Left lung (tissue), 10 donors: ENCODE results near the gene FOXB2. TPM values are rescaled to one million over a fixed set of nuclear protein-coding genes. Genes with fewer than 3 reads are reported as not detected.
A peak's percentile ranks its signal among the peaks of the same experiment; 100 is the strongest.

Source experiments
- ATAC-seq: fragments of 200-7000 bp; cut with Tn5 transposase; one replicate; pipeline ENCODE4 v1.9.1; 2020; ENCODE audit warnings: moderate library complexity
- DNase-seq, 4 donors: peaks; one replicate each; pipeline ENCODE4 v3.0.0-alpha.2; 2013 to 2020
- H3K27ac ChIP-seq, 2 donors: fragments of 200-600 bp; sonication (generic) in 1 of 2; one replicate each; pipeline versions ENCODE4 v1.5.0 to v1.8.0; 2020 to 2021
- H3K27me3 ChIP-seq, 2 donors: fragments of 200-600 bp; sonication (generic) in 1 of 2; one replicate each; pipeline versions ENCODE4 v1.5.0 to v1.8.0; 2020 to 2021
- H3K36me3 ChIP-seq, 2 donors: fragments of 200-600 bp; sonication (generic) in 1 of 2; one replicate each; pipeline versions ENCODE4 v1.5.0 to v1.8.0; 2020 to 2021
- H3K4me1 ChIP-seq, 2 donors: fragments of 200-600 bp; one replicate each; pipeline ENCODE4 v1.8.0; 2021
- H3K4me3 ChIP-seq, 2 donors: fragments of 200-600 bp; sonication (generic) in 1 of 2; one replicate each; pipeline versions ENCODE4 v1.5.0 to v1.8.0; 2020 to 2021; ENCODE audit warnings: mild to moderate bottlenecking in 1 of 2
- H3K9me3 ChIP-seq, 2 donors: fragments of 200-600 bp; sonication (generic) in 1 of 2; one replicate each; pipeline versions ENCODE4 v1.5.0 to v1.8.0; 2020 to 2021
- intact Hi-C, 2 donors: fragments of 100-400 bp; cut with DNase I; formaldehyde crosslinking; loops; one replicate each; pipeline versions ENCODE4 v1.11.2 to v1.14.2; 2022
- polyA plus RNA-seq, 6 donors: library from polyadenylated mRNA; unstranded; fragments of 120-200 nt; gene quantifications; one replicate each; pipeline ENCODE4 v1.2.1, GENCODE V29; 2013; ENCODE audit not compliant: insufficient read length in 6 of 6
- total RNA-seq, 2 donors: library from RNA; stranded (reverse); fragmentation: NEBNext Ultra II Directional; extraction: Animal tissue kit (Norgen Biotek cat#: 25700); gene quantifications; one replicate each; pipeline ENCODE4 v1.2.1, GENCODE V29; 2021
- TF ChIP-seq, protein P1 (sequence below), 2 donors: fragments of 200-600 bp; sonication (generic) in 1 of 2; IDR thresholded peaks; one replicate each; pipeline versions ENCODE4 v1.5.0 to v1.8.0; 2021; ENCODE audit warnings: antibody characterized with exemption in 2 of 2
- donor health status: DM: no; HTN: yes; CAD: no.
- donor health status: DM: no; HTN: no; CAD: no.

Gene FOXB2
- total and polyA plus RNA-seq, 8 donors, result not detected

DNA sequence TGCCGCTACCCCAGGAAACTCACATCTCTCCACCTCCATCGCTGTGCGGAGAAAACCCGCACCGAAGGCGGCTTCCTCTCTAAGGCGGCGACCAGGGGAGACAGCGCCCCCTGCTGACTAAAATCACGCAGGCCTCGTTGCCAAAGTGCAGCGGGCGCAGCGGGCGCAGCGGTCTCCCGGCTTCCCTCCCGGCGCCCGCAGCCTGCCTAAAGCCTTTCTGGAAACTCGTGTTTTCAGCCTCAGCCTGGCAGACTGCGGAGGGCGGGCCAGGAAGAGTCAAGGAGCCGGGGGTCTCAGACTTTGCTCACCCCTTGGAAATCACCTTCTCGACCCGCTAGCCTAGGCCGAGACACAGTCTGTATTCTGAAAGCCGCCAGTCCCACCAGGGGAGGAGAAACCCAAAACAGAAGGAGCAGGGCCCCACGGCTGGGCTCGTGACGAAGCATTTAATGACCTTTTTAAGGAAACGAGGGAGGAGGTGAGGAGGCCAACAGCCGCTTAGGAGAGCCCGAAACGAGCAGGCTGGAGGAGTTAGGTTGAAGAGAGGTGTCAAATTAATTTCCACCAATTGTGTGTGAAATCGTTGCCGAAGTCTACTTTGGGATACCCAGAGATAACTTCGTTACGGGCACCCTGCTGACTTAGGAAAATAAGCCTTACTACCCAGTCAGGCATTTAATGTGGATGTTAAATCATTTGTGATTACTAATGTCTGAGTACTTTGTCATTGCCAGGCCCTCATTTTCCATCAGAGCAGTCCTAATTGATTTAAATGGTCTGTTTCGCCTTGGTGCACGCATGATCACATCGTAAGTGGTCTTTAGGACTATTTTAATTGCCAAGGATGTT is 7.3 kb upstream of the FOXB2 start:
- Histone ChIP-seq H3K27me3 (peaks cover 85 to 98% of the 10 kb centered on the region in 2 donors), H3K9me3 (no peaks in the 10 kb centered on the region), H3K4me1 (peaks cover 7 to 25% of the 10 kb centered on the region in 2 donors), H3K27ac (no peak overlapping the region), H3K36me3 (no peaks in the 10 kb centered on the region), H3K4me3 (no peak overlapping the region)
- TF ChIP-seq, protein P1, sequence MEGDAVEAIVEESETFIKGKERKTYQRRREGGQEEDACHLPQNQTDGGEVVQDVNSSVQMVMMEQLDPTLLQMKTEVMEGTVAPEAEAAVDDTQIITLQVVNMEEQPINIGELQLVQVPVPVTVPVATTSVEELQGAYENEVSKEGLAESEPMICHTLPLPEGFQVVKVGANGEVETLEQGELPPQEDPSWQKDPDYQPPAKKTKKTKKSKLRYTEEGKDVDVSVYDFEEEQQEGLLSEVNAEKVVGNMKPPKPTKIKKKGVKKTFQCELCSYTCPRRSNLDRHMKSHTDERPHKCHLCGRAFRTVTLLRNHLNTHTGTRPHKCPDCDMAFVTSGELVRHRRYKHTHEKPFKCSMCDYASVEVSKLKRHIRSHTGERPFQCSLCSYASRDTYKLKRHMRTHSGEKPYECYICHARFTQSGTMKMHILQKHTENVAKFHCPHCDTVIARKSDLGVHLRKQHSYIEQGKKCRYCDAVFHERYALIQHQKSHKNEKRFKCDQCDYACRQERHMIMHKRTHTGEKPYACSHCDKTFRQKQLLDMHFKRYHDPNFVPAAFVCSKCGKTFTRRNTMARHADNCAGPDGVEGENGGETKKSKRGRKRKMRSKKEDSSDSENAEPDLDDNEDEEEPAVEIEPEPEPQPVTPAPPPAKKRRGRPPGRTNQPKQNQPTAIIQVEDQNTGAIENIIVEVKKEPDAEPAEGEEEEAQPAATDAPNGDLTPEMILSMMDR (IDR thresholded peaks at IDR 0.05), result peak; percentile 77 to 82
- intact Hi-C loops, result no loop called here
- ATAC-seq (peak; percentile 88), DNase-seq (peak in 2 of 4 donors; percentile 58 to 86)

DNA sequence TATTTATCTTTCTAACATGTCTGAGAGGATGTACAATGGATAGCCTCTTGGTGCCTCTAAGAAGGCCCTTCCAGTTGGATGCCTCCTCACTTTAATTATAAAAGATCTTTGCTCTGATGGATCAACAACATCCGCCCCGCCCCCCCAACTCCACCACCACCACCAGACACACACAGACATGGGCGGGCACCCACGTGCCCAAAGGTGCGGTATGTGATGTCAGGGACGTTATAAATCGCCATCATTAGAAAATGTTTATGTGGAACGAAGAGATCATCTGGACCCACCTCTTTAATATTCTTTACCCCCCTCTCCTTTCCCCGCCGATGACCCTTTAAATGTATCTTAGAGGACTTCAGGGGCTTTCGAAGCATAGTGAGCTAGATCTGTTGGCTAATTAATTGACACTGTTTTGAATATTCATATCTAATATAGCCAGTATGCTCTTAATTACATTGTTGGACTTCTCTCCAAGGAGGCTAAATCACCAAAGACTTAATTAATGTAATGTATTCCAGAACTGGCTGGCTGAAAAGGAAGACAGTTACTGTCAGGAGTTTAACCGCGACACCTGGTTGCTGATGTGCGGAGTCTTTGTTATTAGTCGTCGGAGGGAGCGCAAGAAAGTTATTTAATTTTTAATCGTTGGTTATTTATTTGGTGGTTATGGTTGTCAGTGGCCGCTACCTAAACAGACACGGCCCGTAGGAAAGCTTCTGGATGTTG is 6.1 kb upstream of the FOXB2 start:
- no peak overlapping the region for H3K27ac ChIP-seq
- TF ChIP-seq, protein P1 (IDR thresholded peaks at IDR 0.05), result no peak
- no peaks in the 10 kb centered on the region for H3K9me3 ChIP-seq
- intact Hi-C loops, result no loop called here
- peaks cover 9 to 28% of the 10 kb centered on the region in 2 donors for H3K4me1 ChIP-seq
- DNase-seq (no peak), ATAC-seq (no peak)
- no peaks in the 10 kb centered on the region for H3K36me3 ChIP-seq
- H3K4me3 ChIP-seq, result no peak overlapping the region
- H3K27me3 ChIP-seq, result peaks cover 95 to 100% of the 10 kb centered on the region in 2 donors

DNA sequence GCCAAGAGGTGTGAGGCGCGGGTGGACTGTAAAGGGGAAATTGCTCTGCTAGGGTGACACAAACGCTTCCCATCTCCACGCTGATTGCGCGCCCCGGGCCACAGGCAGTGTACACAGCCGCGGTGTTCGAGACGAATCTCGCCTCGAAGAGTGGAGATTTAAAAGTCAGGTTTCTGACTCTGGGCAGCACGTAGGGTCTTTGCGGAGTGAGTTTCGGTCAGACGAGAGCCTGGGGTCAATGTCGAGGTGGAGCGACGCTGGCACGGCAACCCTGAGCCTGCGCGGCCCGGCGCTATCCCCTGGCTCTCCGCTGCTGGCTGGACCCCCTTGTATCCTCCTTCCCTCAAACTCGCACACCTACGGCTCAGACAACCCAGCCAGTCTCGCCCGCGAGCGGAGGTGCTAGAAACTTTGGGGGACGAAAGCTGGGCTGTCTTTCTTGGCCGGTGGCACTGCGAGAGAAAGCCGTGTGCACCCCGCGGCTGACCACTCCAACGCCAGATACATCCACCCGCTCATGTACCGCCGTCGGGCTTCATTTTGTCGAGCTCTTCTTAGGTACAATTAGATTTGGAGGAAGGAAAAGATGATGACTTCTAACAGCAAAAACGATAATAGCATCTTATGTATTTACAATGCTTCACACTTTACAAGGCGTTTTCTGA is 5.4 kb upstream of the FOXB2 start:
- TF ChIP-seq, protein P1 (IDR thresholded peaks at IDR 0.05), result no peak
- intact Hi-C loops, result no loop called here
- no peaks in the 10 kb centered on the region for H3K9me3 ChIP-seq

DNA sequence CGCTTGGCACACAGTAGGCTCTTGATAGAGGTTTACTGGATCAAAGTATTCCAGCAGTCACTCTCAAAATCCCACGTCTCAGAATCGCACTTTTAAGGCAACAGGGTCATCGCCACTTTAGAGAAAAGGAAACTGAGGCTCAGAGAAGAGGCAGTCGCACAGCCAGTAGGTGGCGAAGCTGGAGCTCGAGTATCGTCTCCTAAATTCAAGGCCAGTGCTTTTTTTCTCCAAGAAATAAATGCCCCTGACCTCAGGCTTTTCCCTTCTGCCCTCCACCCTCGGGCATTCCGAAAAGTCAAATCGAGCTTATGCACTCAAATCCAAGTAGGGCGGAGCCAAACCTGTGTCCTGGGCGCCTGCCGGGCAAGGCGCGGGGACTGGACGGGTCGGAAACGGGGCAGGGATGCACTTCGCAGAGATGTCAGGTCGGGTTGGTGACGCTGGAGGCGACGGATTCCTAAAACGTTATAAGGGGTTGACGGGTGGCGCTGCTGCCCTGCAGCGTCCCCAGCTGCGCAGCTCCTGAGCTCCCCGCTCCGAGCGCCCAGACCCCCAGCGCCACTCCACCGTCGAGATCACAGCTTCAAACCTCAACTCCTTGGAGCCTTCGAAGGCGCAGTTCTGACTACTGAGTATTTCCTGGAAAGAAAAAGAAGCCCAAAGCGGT is 4.7 kb upstream of the FOXB2 start:
- TF ChIP-seq, protein P1 (IDR thresholded peaks at IDR 0.05), result no peak
- Histone ChIP-seq H3K36me3 (no peaks in the 10 kb centered on the region), H3K4me1 (peaks cover 15 to 42% of the 10 kb centered on the region in 2 donors), H3K9me3 (no peaks in the 10 kb centered on the region), H3K27me3 (peaks cover 98 to 100% of the 10 kb centered on the region in 2 donors), H3K27ac (no peak overlapping the region), H3K4me3 (no peak overlapping the region)
- intact Hi-C loops, result no loop called here
- ATAC-seq (no peak), DNase-seq (no peak)

More for the DNA sequence above, 5.4 kb upstream of the FOXB2 start:
- H3K27me3 ChIP-seq, result peaks cover 95 to 100% of the 10 kb centered on the region in 2 donors
- H3K36me3 ChIP-seq, result no peaks in the 10 kb centered on the region
- H3K27ac ChIP-seq, result no peak overlapping the region
- H3K4me3 ChIP-seq, result no peak overlapping the region
- DNase-seq (no peak), ATAC-seq (no peak)
- H3K4me1 ChIP-seq, result peaks cover 15 to 35% of the 10 kb centered on the region in 2 donors
